Thyroid gland (tissue), 4 donors: ENCODE data around the gene VAMP4.

Experiments
- POLR2A ChIP-seq, 2 donors: fragments of 450-650 bp; IDR thresholded peaks; one replicate each; pipeline ENCODE4 v1.6.1; 2017; ENCODE audit warnings: antibody characterized with exemption in 2 of 2, mild to moderate bottlenecking in 2 of 2, moderate library complexity in 1 of 2
- TF ChIP-seq, protein P1 (sequence below), 6 experiments: fragments of 200-600 bp in 3 of 6; fragments of 450-650 bp in 3 of 6; sonication (generic) in 3 of 6; IDR thresholded peaks; one replicate each; pipeline ENCODE4 v1.5.1; 2016 to 2019; ENCODE audit warnings: antibody characterized with exemption in 6 of 6, mild to moderate bottlenecking in 2 of 6, inconsistent platforms in 1 of 6, moderate library complexity in 1 of 6

DNA sequence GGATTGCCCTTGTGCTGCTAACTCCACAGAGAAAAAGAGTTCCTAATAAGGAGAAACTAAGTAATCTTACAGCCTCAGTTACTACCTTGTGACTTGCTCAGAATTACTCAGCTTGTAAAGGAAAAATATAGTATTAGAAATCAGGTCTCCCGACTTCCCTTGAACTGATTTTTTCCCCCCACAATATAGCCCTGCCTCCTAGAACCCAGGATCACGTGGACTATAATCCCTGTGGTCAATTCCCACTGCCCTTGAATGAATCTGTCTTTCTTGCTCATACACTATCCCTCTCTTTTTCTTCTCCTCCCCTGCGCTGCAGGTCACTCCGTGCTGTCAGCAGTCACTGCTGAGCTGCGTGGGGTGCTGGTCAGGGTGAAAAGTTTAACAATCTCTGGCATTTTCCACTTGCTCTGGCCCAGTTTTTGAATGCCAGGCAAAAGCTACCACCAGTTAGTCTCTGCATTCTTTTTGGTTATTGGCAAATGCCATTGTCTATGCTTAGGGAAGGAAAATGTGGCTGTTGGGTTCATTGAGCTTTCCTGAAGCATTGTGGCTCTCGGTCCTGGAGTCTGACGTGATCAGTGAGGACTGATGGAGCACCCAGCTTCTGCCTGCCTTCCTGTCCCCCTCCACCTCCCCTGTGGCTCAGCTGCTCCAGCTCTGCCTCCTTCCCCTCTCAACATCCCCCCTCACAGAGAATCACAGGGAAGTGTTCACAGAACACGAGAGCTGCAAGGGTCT is 87.5 kb downstream of the VAMP4 start:
- TF ChIP-seq, protein P1, sequence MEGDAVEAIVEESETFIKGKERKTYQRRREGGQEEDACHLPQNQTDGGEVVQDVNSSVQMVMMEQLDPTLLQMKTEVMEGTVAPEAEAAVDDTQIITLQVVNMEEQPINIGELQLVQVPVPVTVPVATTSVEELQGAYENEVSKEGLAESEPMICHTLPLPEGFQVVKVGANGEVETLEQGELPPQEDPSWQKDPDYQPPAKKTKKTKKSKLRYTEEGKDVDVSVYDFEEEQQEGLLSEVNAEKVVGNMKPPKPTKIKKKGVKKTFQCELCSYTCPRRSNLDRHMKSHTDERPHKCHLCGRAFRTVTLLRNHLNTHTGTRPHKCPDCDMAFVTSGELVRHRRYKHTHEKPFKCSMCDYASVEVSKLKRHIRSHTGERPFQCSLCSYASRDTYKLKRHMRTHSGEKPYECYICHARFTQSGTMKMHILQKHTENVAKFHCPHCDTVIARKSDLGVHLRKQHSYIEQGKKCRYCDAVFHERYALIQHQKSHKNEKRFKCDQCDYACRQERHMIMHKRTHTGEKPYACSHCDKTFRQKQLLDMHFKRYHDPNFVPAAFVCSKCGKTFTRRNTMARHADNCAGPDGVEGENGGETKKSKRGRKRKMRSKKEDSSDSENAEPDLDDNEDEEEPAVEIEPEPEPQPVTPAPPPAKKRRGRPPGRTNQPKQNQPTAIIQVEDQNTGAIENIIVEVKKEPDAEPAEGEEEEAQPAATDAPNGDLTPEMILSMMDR (IDR thresholded peaks at IDR 0.05), result no peak
- no peak for TF ChIP-seq POLR2A (IDR thresholded peaks at IDR 0.05)
